Measurements from ENCODE around the gene LRRC17.

Gene LRRC17

GRCh38 chr7:102983602-102984001 lies 70.8 kb downstream of the LRRC17 start:
- no peak overlapping the region for H3K9ac ChIP-seq (ENCODE audit: low read length)
- no peak overlapping the region for H2AFZ ChIP-seq (ENCODE audit: low read length)
- H3K36me3 ChIP-seq (ENCODE audit: insufficient read depth, low read length) = no peaks in the 10 kb centered on the region
- no peak overlapping the region for H3K4me3 ChIP-seq (ENCODE audit: low read depth, low read length, poor library complexity, severe bottlenecking)
- H3K27ac ChIP-seq (ENCODE audit: low read depth, low read length, poor library complexity, severe bottlenecking) = no peak overlapping the region
- TF ChIP-seq EZH2 (IDR thresholded peaks at IDR 0.05; ENCODE audit: borderline replicate concordance, low read length) (no peak), CTCF (IDR thresholded peaks at IDR 0.05; ENCODE audit: low read length) (no peak)
- H3K4me2 ChIP-seq (ENCODE audit: low read length) = no peak overlapping the region
- H3K4me1 ChIP-seq (ENCODE audit: insufficient read depth, low read length, severe bottlenecking) = no peaks in the 10 kb centered on the region
- no peaks in the 10 kb centered on the region for H3K9me2 ChIP-seq (ENCODE audit: low read depth, low read length)
- H3F3A ChIP-seq (ENCODE audit: insufficient read depth, low read length) = no peaks in the 10 kb centered on the region
- no peaks in the 10 kb centered on the region for H3K79me2 ChIP-seq (ENCODE audit: insufficient read depth, low read length)
- H3K27me3 ChIP-seq (ENCODE audit: insufficient read depth, low read length) = no peaks in the 10 kb centered on the region
- H4K20me1 ChIP-seq (ENCODE audit: insufficient read depth, low read length) = no peaks in the 10 kb centered on the region
- H3K9me3 ChIP-seq (ENCODE audit: low read length) = no peaks in the 10 kb centered on the region

- no peaks in the 10 kb centered on the region for H3K9me2 ChIP-seq (ENCODE audit: low read depth, low read length)
- no peaks in the 10 kb centered on the region for H3K36me3 ChIP-seq (ENCODE audit: insufficient read depth, low read length)
- H3K4me2 ChIP-seq (ENCODE audit: low read length) = no peak overlapping the region
- no peaks in the 10 kb centered on the region for H3K27me3 ChIP-seq (ENCODE audit: insufficient read depth, low read length)
- no peaks in the 10 kb centered on the region for H4K20me1 ChIP-seq (ENCODE audit: insufficient read depth, low read length)
- H3K79me2 ChIP-seq (ENCODE audit: insufficient read depth, low read length) = no peaks in the 10 kb centered on the region
- H2AFZ ChIP-seq (ENCODE audit: low read length) = no peak overlapping the region
- H3K9ac ChIP-seq (ENCODE audit: low read length) = no peak overlapping the region
- TF ChIP-seq CTCF (IDR thresholded peaks at IDR 0.05; ENCODE audit: low read length) = no peak
- TF ChIP-seq EZH2 (IDR thresholded peaks at IDR 0.05; ENCODE audit: borderline replicate concordance, low read length) = no peak
- no peaks in the 10 kb centered on the region for H3K4me1 ChIP-seq (ENCODE audit: insufficient read depth, low read length, severe bottlenecking)
- no peak overlapping the region for H3K4me3 ChIP-seq (ENCODE audit: low read depth, low read length, poor library complexity, severe bottlenecking)
- no peaks in the 10 kb centered on the region for H3K9me3 ChIP-seq (ENCODE audit: low read length)
- no peak overlapping the region for H3K27ac ChIP-seq (ENCODE audit: low read depth, low read length, poor library complexity, severe bottlenecking)
- H3F3A ChIP-seq (ENCODE audit: insufficient read depth, low read length) = no peaks in the 10 kb centered on the region
Observed at GRCh38 chr7:102985176-102985783, 72.5 kb downstream of the LRRC17 start.

- Histone ChIP-seq H3K79me2 (ENCODE audit: insufficient read depth, low read length) (no peaks in the 10 kb centered on the region), H3K9me3 (ENCODE audit: low read length) (no peaks in the 10 kb centered on the region), H3K4me2 (ENCODE audit: low read length) (no peak overlapping the region), H3K4me3 (ENCODE audit: low read depth, low read length, poor library complexity, severe bottlenecking) (no peak overlapping the region), H4K20me1 (ENCODE audit: insufficient read depth, low read length) (no peaks in the 10 kb centered on the region), H3K27ac (ENCODE audit: low read depth, low read length, poor library complexity, severe bottlenecking) (no peak overlapping the region), H3K9ac (ENCODE audit: low read length) (no peak overlapping the region), H3K27me3 (ENCODE audit: insufficient read depth, low read length) (no peaks in the 10 kb centered on the region), H2AFZ (ENCODE audit: low read length) (no peak overlapping the region), H3K36me3 (ENCODE audit: insufficient read depth, low read length) (no peaks in the 10 kb centered on the region), H3K9me2 (ENCODE audit: low read depth, low read length) (no peaks in the 10 kb centered on the region), H3K4me1 (ENCODE audit: insufficient read depth, low read length, severe bottlenecking) (no peaks in the 10 kb centered on the region), H3F3A (ENCODE audit: insufficient read depth, low read length) (no peaks in the 10 kb centered on the region)
- TF ChIP-seq CTCF (IDR thresholded peaks at IDR 0.05; ENCODE audit: low read length) (no peak), EZH2 (IDR thresholded peaks at IDR 0.05; ENCODE audit: borderline replicate concordance, low read length) (no peak)
Observed at GRCh38 chr7:102988088-102988487, 75.3 kb downstream of the LRRC17 start.
